HUES48 (cell line): ENCODE measurements around the gene EPHA7.

Experiments used
- H3K27ac ChIP-seq: one replicate; pipeline ENCODE4 v1.7.0; 2013; ENCODE audit warnings: low read depth, low read length, inconsistent platforms
- H3K27me3 ChIP-seq: 2 replicates; pipeline ENCODE4 v1.6.1; 2013; ENCODE audit warnings: mild to moderate bottlenecking, low read length; ENCODE audit not compliant: control insufficient read depth, insufficient read depth
- H3K36me3 ChIP-seq: 2 replicates; pipeline ENCODE4 v1.6.1; 2013; ENCODE audit warnings: low read length; ENCODE audit not compliant: control insufficient read depth, insufficient read depth
- H3K4me1 ChIP-seq: 2 replicates; pipeline ENCODE4 v1.6.1; 2013; ENCODE audit warnings: mild to moderate bottlenecking, low read length; ENCODE audit not compliant: control insufficient read depth, insufficient read depth
- H3K4me3 ChIP-seq: 2 replicates; pipeline ENCODE4 v1.5.1; 2013; ENCODE audit warnings: mild to moderate bottlenecking, low read depth, low read length
- H3K9ac ChIP-seq: 2 replicates; pipeline ENCODE4 v1.6.1; 2013; ENCODE audit warnings: mild to moderate bottlenecking, low read depth, low read length, moderate library complexity
- H3K9me3 ChIP-seq: 2 replicates; pipeline ENCODE4 v1.6.1; 2013; ENCODE audit warnings: low read length; ENCODE audit not compliant: control insufficient read depth, insufficient read depth

EPHA7 gene

GRCh38 chr6:93418408-93419303, 703 bp downstream of the EPHA7 start:
- Histone ChIP-seq H3K36me3 (no peaks in the 10 kb centered on the region), H3K4me1 (peaks cover 21% of the 10 kb centered on the region; the same call in 1 of the 2 replicates), H3K4me3 (peak overlapping the region; percentile 98), H3K9ac (peak overlapping the region; percentile 41), H3K27ac (peak overlapping the region; percentile 66), H3K27me3 (peaks cover 51% of the 10 kb centered on the region), H3K9me3 (no peaks in the 10 kb centered on the region)

- Histone ChIP-seq H3K9ac (no peak overlapping the region; the same call in 1 of the 2 replicates), H3K27ac (no peak overlapping the region), H3K4me1 (peaks cover 21% of the 10 kb centered on the region; the same call in 1 of the 2 replicates), H3K9me3 (no peaks in the 10 kb centered on the region), H3K36me3 (no peaks in the 10 kb centered on the region), H3K27me3 (peaks cover 51% of the 10 kb centered on the region), H3K4me3 (peak overlapping the region; percentile 98)
Measured at GRCh38 chr6:93418033-93418407, 1.3 kb downstream of the EPHA7 start.

GRCh38 chr6:93417421-93418013, 1.8 kb downstream of the EPHA7 start:
- H3K9me3 ChIP-seq = no peaks in the 10 kb centered on the region
- peaks cover 21% of the 10 kb centered on the region; the same call in 1 of the 2 replicates for H3K4me1 ChIP-seq
- H3K36me3 ChIP-seq = no peaks in the 10 kb centered on the region
- H3K27ac ChIP-seq = no peak overlapping the region
- peaks cover 51% of the 10 kb centered on the region for H3K27me3 ChIP-seq
- H3K9ac ChIP-seq = no peak overlapping the region
- peak overlapping the region; percentile 98 for H3K4me3 ChIP-seq

- H3K27me3 ChIP-seq = peaks cover 51% of the 10 kb centered on the region
- H3K9ac ChIP-seq = no peak overlapping the region
- H3K36me3 ChIP-seq = no peaks in the 10 kb centered on the region
- H3K27ac ChIP-seq = no peak overlapping the region
- H3K4me3 ChIP-seq = peak overlapping the region; percentile 98
- no peaks in the 10 kb centered on the region for H3K9me3 ChIP-seq
- H3K4me1 ChIP-seq = peaks cover 21% of the 10 kb centered on the region; the same call in 1 of the 2 replicates
Measured at GRCh38 chr6:93416571-93417420, 2.6 kb downstream of the EPHA7 start.

GRCh38 chr6:93413190-93413589, 6.2 kb downstream of the EPHA7 start:
- no peaks in the 10 kb centered on the region for H3K9me3 ChIP-seq
- peaks cover 11% of the 10 kb centered on the region; the same call in 1 of the 2 replicates for H3K4me1 ChIP-seq
- 0 out of 2 replicates have a peak, but pooled peaks cover 6% of the 10 kb centered on the region for H3K36me3 ChIP-seq
- H3K4me3 ChIP-seq = no peak overlapping the region
- H3K9ac ChIP-seq = no peak overlapping the region
- peaks cover 35% of the 10 kb centered on the region for H3K27me3 ChIP-seq
- no peak overlapping the region for H3K27ac ChIP-seq

- H3K9me3 ChIP-seq = no peaks in the 10 kb centered on the region
- H3K9ac ChIP-seq = no peak overlapping the region
- H3K27ac ChIP-seq = no peak overlapping the region
- H3K4me1 ChIP-seq = peaks cover 8% of the 10 kb centered on the region; the same call in 1 of the 2 replicates
- H3K4me3 ChIP-seq = no peak overlapping the region
- 0 out of 2 replicates have a peak, but pooled peaks cover 6% of the 10 kb centered on the region for H3K36me3 ChIP-seq
- peaks cover 27% of the 10 kb centered on the region for H3K27me3 ChIP-seq
Measured at GRCh38 chr6:93412452-93412851, 6.9 kb downstream of the EPHA7 start.

GRCh38 chr6:93407186-93407585, 12.2 kb downstream of the EPHA7 start:
- Histone ChIP-seq H3K4me1 (peaks cover 9% of the 10 kb centered on the region; the same call in 1 of the 2 replicates), H3K9me3 (no peaks in the 10 kb centered on the region), H3K27me3 (no peaks in the 10 kb centered on the region), H3K4me3 (no peak overlapping the region), H3K9ac (no peak overlapping the region), H3K36me3 (0 out of 2 replicates have a peak, but pooled peaks cover 6% of the 10 kb centered on the region), H3K27ac (no peak overlapping the region)

- no peak overlapping the region for H3K9ac ChIP-seq
- no peak overlapping the region for H3K27ac ChIP-seq
- no peaks in the 10 kb centered on the region for H3K36me3 ChIP-seq
- no peak overlapping the region for H3K4me3 ChIP-seq
- no peaks in the 10 kb centered on the region for H3K9me3 ChIP-seq
- no peaks in the 10 kb centered on the region for H3K27me3 ChIP-seq
- peaks cover 9% of the 10 kb centered on the region; the same call in 1 of the 2 replicates for H3K4me1 ChIP-seq
Measured at GRCh38 chr6:93403390-93403789, 16.0 kb downstream of the EPHA7 start.

GRCh38 chr6:93398723-93399122, 20.6 kb downstream of the EPHA7 start:
- H3K4me3 ChIP-seq = no peak overlapping the region
- no peak overlapping the region for H3K9ac ChIP-seq
- no peaks in the 10 kb centered on the region for H3K9me3 ChIP-seq
- H3K36me3 ChIP-seq = no peaks in the 10 kb centered on the region
- peaks cover 9% of the 10 kb centered on the region; the same call in 1 of the 2 replicates for H3K4me1 ChIP-seq
- no peak overlapping the region for H3K27ac ChIP-seq
- no peaks in the 10 kb centered on the region for H3K27me3 ChIP-seq

GRCh38 chr6:93394471-93394870, 24.9 kb downstream of the EPHA7 start:
- H3K4me1 ChIP-seq = no peaks in the 10 kb centered on the region; the same call in 1 of the 2 replicates
- H3K27ac ChIP-seq = no peak overlapping the region
- H3K27me3 ChIP-seq = no peaks in the 10 kb centered on the region
- no peak overlapping the region for H3K4me3 ChIP-seq
- no peaks in the 10 kb centered on the region for H3K9me3 ChIP-seq
- H3K9ac ChIP-seq = no peak overlapping the region
- no peaks in the 10 kb centered on the region for H3K36me3 ChIP-seq
